HT-29 (cell line): Measurements from ENCODE around the gene CACNA1D. TPM values are rescaled to one million over a fixed set of nuclear protein-coding genes. Genes with fewer than 3 reads are reported as not detected.
A peak's percentile ranks its signal among the peaks of the same experiment; 100 is the strongest.

Source experiments
- DNase-seq: peaks from one replicate; pipeline ENCODE4 v3.0.0-alpha.2; 2015; ENCODE audit warnings: low spot score
- total RNA-seq: library from RNA; depleted of rRNA; stranded (reverse); fragments of >200 nt; shearing (Covaris generic); gene quantifications from 2 replicates; pipeline ENCODE4 v1.2.3, GENCODE V29; 2014

CACNA1D gene
- total RNA-seq, 1 experiment from 2014 or later = 25.3 TPM

DNA sequence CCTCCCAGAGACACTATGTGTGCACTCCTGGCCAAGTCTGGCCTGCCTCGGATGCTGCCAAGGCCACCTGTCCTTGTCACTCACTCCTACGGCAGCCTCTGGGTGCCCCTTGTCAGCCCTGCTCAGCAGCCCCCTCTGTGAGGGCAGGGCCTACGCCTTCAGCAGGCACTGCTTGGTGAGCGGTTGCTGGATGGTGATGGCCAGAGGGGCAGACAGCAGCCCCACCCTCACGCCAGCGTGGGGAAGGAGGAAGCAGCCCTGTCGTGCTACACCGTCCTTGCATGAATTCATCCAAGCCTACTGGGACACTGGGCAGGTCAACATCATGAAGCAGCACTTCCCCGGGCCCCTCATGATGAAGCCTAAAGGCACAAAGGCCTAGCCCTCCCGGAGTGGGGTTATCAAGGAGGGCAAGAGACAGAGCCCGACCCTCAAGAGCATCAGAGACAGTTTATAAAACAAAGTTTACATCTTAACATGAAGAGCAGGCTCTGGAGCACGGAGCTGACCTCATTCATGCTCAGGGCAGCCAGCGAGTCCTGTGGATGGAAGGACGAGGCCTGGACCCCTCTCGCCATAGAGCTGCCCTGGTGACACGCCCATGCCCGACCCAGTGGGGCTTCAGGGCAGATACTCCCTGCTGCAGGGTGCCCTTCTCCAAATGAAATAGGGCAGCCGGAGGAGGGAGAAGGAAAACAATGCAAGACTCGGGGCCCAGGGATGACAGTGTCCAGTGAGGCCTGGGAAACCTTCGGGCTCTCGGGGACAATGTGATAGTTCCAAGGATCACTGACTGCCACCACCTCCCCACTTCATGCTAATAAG, 326.6 kb downstream of the CACNA1D start:
- no peak for DNase-seq

DNA sequence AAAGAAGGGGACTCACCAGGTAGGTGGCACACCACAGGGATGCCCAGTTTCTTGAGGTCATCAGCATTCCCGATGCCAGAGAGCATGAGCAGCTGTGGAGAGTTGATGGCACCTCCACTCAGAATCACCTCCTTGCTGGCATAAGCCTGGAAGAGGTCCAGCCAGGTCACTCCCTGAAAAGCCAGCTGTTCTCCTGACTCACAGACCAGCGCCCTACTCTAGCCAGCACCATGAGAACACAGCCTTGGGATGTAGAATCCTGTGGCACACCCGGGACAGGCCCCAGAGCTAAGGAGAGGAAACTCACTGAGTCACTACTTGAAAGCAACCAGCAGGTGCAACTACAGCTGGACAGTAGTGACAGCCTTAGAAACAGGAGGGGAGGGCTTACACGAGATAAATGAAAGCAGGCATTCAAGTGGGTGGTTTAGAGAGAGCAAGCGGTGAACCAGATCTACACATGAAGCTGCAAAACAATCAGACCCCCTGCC, 327.3 kb downstream of the CACNA1D start:
- DNase-seq = no peak

DNA sequence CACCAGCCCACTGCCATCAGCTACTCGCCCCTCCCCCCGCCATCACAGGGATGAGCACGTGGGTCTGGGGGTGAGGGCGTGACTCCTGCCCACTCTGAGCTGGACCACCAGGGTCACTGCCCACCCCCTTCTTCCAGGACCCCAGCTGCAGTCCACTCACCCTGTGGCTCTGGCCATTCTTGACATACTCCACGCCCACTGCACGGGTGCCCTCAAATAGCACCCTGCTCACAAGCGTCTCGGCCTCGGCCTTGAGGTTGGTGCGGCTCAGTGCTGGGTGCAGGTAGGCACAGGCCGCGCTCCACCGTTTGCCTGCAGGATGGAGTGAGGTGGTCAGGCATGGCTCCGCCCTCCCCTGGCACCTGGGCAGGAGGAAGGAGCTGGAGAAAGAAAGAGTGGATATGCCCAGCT, 327.9 kb downstream of the CACNA1D start:
- no peak for DNase-seq

DNA sequence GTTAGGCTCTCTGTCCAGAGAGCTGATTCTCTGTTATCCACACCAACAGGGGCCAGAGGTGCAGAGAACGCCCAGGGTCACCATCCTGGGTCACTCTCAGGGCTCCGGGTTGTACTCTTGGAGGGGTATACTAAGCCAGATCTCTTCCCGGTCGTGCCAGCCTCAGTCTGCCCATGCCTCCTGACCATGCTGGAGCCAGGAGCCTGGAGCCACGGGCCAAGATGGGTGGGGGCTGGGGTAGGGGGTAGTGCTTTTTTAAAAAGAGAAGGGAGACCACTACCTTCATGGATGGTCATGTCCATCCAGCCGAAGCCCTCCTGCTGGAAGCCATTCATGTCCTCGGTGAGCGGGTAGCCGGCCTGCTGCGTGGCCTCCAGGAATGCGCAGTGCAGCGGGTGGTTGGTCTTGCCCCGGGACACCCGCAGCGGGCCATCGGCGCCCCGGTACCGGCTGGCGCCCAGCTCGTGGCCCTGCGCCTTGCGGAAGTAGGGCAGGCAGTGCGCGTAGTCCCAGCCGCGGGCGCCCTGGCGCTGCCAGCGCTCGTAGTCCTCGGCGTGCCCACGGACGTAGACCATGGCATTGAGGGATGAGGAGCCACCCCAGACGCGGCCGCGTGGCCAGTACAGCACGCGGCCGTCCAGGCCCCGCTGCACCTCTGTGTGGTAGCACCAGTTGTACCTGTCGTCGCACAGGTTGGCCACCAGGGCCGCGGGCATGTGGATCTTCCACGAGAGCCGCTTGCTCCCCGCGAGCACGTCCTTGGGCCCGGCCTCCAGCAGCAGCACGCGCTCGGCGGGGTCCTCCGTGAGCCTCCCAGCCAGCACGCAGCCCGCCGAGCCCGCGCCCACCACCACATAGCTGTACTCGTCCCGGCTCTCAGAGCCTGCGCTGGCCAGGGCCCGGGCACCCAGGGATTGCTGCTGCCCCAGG, 328.9 kb downstream of the CACNA1D start:
- no peak for DNase-seq

DNA sequence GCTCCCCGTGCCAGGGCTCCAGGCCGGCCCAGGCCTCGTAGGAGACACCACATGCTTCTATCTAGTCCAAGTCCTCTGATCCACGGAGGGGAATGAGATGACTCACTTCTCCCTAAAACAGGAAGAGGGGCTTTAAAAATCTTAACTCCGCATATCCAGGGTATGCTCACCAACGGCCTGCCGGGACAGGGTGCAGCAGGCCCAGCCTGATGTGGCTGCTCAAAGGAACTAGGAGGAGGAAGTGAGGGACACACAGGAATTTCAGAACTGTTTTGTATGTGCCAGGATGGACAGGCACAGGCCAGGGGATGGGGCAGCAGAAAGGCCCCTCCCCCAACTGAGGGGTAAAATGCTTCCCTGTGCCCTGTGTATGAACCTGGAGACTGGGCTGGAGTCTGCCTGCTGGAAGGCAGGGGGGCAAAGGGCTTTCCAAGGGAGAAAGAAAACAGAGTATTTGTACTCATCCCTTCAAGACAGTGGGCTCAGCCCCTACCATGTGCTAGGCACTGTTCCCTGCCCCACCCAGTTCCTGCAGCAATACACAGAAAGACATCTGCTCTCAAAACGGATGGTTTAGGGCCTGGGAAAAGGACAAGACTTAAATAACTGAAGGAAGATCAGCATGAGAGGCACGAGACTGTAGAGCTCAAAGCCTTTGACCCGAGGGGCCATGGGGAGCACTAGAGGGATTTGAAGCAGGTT, 329.7 kb downstream of the CACNA1D start:
- no peak for DNase-seq

DNA sequence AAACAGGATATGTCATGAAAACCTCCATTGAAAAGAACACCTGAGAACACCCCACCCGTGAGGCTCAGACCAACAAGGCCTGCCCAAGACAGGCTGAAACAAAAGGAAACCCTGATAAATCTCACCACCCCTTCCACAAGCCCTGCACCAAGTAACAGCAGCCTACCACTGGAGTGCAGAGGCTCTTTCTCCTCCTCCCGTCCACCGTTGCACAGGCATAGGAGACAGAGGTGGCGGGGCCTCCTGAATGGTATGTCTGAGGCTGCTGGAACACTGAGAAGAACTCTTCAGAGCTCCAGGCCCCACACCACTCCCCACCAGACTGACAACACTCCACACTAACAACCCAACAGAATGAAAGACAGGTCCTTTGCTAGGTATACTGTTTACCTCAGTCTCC, 330.4 kb downstream of the CACNA1D start:
- no peak for DNase-seq

DNA sequence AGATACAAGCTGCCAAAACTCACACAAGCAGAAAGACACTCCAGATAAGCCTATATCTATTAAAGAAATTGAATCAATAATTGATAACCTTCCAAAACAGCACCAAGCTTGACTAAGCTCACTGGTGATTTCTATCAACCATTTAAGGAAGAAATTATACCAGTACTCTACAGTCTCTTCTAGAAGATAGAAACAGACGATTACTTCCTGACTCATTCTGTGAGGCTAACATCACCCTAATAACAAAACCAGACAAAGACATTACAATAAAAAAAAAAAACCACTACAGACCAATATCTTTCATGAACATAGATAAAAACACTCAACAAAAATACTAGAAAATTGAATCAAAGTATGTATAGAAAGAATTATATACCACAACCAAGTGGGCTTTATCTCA, 331.6 kb downstream of the CACNA1D start:
- DNase-seq = no peak

DNA sequence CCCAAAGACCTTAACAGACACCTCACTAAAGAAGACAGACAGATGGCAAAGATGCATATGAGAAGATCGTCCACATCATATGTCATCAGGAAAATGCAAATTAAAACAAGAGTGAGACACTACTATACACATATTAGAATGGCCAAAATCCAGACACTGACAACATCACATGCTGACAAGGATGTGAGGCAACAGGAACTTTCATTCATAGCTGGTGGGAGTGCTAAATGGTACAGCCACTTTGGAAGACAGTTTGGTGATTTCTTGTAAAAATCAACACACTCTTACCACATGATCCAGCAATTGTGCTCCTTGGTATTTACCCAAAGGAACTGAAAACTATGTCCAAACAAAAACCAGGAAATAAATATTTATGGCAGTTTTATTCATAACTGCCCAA, 334.2 kb downstream of the CACNA1D start:
- DNase-seq = no peak

DNA sequence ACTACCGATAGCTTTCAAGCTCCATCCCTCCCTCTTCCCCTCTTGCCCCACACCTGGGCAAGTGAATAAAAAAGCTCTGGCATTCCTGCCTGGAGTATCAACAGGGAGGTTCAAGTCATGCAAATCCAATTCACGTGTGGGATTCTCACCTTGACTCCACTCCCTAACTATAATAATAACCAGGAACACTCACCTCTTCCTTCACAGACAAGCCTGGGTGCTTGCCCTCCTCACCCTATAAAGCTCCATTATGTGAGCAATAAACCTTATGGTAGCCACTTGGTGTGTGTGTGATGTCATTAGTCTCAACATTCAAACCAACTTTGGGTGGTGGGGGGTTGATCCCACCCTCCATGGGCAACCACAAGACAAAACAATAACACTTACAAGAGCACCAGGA, 335.2 kb downstream of the CACNA1D start:
- DNase-seq = no peak

DNA sequence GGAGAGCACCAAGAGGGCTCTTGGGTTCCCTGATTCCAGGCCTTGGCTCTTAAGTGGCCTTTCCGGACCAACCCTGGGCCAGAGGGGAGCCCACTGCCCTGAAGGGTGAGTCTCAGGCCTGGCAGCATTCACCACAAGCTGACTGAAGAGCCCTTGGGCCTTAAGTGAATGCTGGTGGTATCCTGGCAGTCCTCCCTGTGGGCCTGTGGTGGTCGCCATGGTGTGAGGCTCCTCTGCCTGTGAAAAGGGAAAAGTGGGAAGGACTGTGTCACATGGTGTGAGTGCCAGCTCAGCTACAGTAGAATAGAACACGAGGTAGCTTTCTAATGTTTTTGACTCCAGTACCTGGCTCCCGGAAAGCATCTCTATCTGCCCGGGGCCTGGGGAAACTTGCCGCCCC, 336.5 kb downstream of the CACNA1D start:
- no peak for DNase-seq

DNA sequence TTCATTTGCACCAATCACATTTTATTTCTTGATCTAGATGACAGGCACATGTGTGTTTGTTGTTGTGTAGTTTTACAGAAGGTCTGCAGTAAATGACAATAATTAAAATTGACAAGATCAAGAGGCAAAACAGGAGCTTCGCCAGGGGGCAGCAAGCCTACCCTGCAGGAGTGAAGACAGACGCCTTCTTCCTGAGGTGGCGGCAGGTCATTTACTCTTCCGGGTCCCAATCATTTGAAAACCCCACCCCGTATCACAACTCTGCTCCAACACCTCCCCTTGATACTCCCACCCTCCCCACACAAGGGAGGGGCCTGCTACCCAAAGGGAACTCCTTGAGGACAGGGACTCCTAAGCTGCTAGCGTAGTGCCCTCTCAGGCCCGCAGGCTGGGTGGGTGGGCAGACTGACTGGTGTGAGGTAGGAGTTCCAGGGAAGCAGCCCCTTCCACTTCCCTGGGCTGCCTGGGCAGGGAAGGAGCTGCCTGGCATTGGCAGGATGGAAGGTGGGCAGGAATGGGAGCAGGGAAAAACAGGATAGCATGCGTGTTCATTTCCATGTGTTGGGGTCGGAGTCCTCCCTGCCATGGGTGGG, 338.7 kb downstream of the CACNA1D start:
- DNase-seq = no peak

DNA sequence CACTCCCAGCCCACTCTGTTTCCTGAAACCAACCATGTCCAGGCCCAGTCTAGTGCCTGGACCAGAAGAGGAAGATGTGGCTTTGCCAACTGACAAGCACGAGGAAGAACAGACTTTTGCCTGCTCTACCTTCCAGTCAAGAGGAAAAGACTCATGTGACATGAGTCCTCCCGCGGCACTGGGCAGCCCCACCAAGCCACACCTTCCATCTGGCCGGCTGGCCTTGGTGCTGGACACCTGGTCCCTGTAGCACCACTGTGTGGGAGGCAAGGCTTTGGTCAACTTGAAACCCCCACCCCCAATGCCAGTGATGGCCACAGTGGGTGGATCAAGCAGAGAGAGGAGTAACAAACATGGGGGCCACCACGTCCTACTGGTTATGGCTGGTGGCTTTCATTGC, 339.3 kb downstream of the CACNA1D start:
- no peak for DNase-seq

DNA sequence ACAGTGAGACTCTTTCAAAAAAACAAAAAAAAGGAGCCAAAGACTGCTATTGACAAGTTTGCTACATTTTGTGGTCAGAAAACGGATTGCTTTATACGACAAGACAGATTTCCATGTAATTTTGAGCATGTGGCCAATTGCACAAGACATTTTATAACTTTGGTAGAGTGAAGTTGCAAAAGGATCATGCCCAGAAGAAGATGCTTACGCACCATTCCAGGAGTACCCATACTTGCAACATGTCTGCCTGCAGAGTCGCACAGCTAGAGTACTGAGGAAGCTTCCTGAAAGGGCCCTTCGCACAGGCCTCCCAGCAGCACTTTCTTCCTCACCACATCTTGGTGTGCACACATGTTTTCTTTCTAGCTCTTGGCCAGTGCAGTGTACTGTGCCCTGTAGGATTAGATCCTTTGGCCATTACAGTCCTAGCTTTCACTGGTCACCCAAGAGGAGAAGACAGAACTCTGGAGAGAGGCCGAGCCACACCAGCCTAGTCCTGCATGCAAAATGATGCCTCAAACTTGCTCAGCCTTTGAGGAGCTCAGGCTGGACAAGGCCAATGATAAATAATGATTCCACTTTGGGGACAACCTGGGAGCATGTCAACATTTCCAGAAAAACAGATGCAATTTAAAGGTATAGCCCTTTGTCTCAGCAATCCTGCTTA, 340.2 kb downstream of the CACNA1D start:
- DNase-seq = no peak

DNA sequence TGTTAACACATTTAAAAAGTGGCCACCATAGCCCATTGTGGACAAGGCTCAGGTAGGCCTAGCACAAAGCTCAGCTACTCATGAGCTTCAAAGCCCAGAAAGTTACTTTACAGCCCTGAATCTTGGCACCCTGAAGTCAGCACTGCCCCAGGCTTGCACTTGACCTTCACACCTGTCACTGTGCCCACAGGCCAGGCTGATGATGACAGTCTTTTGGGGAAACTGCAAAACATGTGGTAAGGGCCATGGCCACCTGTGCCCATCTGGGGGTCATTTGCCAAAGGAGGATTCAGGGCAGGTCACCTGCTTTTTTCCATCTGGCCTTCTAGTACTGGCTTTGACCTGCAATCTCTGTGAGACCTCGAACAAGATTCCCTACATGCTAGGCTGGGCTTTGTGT, 340.8 kb downstream of the CACNA1D start:
- no peak for DNase-seq

DNA sequence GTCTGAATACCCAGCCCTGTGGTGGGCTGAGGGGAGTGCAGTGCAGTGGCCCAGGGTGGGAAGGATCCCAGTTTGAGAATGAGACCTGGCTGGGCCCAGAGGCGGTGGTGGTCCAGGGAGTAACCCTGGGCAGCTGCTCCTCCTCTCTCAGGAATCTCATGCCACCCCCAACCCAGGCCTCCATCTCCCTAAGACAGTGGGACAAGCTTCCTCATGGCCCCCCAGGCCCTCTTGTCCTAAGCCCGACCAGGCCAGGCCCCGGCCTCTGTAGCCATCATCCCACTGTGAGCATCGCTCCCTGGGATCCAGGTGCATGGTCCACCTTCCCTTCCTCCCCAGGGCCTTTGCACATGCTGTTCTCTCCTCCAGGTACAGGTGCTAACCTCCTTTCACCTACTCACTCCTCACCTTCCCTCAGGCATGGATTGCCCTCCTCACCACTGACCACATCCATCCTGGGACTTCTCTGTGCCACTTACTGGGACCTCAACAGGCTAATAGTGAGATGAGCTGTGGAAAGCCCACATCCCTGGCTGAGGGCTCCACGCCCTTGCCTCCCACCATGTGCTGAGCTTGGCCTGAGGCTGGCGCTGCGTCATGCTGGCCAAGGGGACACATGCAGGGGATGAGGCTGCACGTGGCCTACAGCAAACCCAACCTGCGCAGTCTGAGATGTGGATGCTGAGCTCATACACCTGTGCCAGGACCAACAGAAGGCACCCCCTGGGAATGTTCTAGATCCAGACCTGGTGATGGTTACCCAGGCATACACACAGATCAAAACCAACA, 341.9 kb downstream of the CACNA1D start:
- DNase-seq = no peak

DNA sequence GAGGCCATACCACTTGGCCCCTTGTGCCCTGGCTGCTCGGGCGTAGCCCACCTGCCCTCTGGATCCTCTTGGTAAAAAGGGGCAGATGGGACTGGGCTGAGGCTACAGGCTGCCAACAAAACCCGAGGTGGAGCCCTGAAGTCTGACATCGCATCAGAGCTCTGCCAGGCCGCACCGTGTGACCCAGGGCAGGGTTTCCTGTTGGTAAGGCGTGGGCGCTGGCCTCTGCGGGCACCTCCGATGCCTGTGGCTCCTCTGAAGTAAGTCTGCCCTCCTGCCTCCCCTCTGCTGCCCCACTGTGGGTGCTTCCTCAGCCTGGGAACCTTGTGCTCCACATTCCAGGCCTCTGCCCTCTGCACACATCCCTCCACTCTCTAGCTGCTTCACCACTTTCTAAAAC, 342.9 kb downstream of the CACNA1D start:
- DNase-seq = no peak

DNA sequence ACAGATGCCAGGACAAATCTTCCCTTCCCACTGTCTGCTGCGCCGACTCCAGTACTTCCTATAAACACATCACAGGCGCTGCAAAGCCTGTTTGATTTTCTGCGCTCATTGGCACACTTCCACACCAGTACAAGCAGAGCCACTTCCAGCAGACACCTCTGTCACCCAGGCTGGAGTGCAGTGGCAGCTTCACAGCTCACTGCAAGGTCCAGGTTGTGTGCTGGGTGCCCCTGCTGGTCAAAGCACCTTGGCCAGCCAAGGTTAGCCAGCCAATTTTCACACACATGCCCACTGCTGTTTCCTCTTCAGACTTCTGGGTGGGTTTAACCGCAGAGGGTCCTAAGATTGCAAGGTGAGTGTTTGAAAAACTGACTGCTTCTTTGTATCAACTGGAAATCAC, 346.9 kb downstream of the CACNA1D start:
- DNase-seq = peak; percentile 27

DNA sequence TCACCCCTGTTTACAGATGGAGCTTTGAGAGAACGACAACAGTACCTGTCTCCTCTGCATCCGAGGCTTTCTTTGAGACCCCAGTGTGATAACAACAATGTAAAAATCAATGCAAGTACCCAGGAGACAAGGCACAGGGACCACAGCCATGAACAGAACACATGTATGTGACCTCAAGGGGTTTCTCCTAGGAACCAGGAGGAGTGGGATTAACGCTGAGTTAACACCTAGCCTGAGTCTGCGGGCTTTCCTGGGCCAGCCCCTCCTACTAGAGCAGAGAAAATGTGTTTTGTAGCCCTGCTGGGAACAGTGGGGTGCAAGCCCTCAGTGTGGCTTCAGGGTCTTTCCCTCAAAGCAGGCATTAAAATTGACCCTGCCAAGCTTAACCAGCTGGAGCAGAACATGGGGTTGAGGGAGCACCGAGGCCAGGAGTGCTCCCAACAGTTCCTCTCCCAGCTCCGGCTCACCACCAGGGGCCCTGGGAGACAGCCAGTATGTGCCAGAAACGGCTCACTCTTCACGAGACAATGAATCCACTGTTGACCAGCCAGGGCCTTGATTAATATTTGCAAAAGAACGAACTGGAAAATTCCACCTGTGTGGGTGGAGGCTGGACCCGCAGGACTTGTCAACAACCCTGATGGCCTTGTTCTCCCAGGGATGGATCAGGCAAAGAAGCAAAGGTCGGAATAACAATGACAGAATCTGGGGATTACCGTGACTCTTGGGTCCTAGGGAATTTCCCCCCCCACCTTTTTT, 348.2 kb downstream of the CACNA1D start:
- DNase-seq = peak; percentile 88
